ENCODE data around the gene PTPRD.
A peak's percentile ranks its signal among the peaks of the same experiment; 100 is the strongest.
"Not testable (repeated sequence)": the region's sequence is repeated elsewhere in the genome, so short reads cannot be mapped to it uniquely, and the experiment has no call there.

Gene PTPRD

GRCh38 chr9:9942764-9943424, 669.9 kb downstream of the PTPRD start:
- no peaks in the 10 kb centered on the region for H3K9me3 ChIP-seq (ENCODE audit: insufficient read depth, low read length)
- no peaks in the 10 kb centered on the region for H3K36me3 ChIP-seq (ENCODE audit: insufficient read depth, insufficient read length, low read length)
- peak; percentile 64 for DNase-seq (ENCODE audit: low read depth, low spot score)
- no peaks in the 10 kb centered on the region for H3K4me1 ChIP-seq (ENCODE audit: insufficient read depth, insufficient read length)
- H3K4me3 ChIP-seq (ENCODE audit: insufficient read length, low read depth): no peak overlapping the region
- H3K9ac ChIP-seq (ENCODE audit: insufficient read length, low read depth): no peak overlapping the region
- no peak for TF ChIP-seq SUZ12 (IDR thresholded peaks at IDR 0.05; ENCODE audit: extremely low read depth, insufficient read depth, insufficient read length)
- TF ChIP-seq YY1 (IDR thresholded peaks at IDR 0.05; ENCODE audit: insufficient read depth, insufficient read length): no peak
- no peak for TF ChIP-seq ZNF274 (IDR thresholded peaks at IDR 0.05; ENCODE audit: low read depth, low read length)
- H3K27me3 ChIP-seq (ENCODE audit: insufficient read depth, insufficient read length): no peaks in the 10 kb centered on the region

GRCh38 chr9:9938432-9938831, 674.4 kb downstream of the PTPRD start:
- Histone ChIP-seq H3K9ac (ENCODE audit: insufficient read length, low read depth) (no peak overlapping the region), H3K9me3 (ENCODE audit: insufficient read depth, low read length) (no peaks in the 10 kb centered on the region), H3K27me3 (ENCODE audit: insufficient read depth, insufficient read length) (no peaks in the 10 kb centered on the region), H3K36me3 (ENCODE audit: insufficient read depth, insufficient read length, low read length) (no peaks in the 10 kb centered on the region), H3K4me3 (ENCODE audit: insufficient read length, low read depth) (no peak overlapping the region), H3K4me1 (ENCODE audit: insufficient read depth, insufficient read length) (no peaks in the 10 kb centered on the region)
- no peak for TF ChIP-seq ZNF274 (IDR thresholded peaks at IDR 0.05; ENCODE audit: low read depth, low read length)
- TF ChIP-seq YY1 (IDR thresholded peaks at IDR 0.05; ENCODE audit: insufficient read depth, insufficient read length): no peak
- TF ChIP-seq SUZ12 (IDR thresholded peaks at IDR 0.05; ENCODE audit: extremely low read depth, insufficient read depth, insufficient read length): no peak
- DNase-seq (ENCODE audit: low read depth, low spot score): no peak

- not testable (repeated sequence) for DNase-seq (ENCODE audit: low read depth, low spot score); H3K4me1 ChIP-seq (ENCODE audit: insufficient read depth, insufficient read length); H3K27me3 ChIP-seq (ENCODE audit: insufficient read depth, insufficient read length)
Observed at GRCh38 chr9:9931464-9931863, 681.3 kb downstream of the PTPRD start.

GRCh38 chr9:9924376-9924775, 688.4 kb downstream of the PTPRD start:
- Histone ChIP-seq H3K4me1 (ENCODE audit: insufficient read depth, insufficient read length) (no peaks in the 10 kb centered on the region), H3K4me3 (ENCODE audit: insufficient read length, low read depth) (no peak overlapping the region), H3K36me3 (ENCODE audit: insufficient read depth, insufficient read length, low read length) (no peaks in the 10 kb centered on the region), H3K27me3 (ENCODE audit: insufficient read depth, insufficient read length) (no peaks in the 10 kb centered on the region), H3K9ac (ENCODE audit: insufficient read length, low read depth) (no peak overlapping the region), H3K9me3 (ENCODE audit: insufficient read depth, low read length) (no peaks in the 10 kb centered on the region)
- DNase-seq (ENCODE audit: low read depth, low spot score): no peak
- no peak for TF ChIP-seq SUZ12 (IDR thresholded peaks at IDR 0.05; ENCODE audit: extremely low read depth, insufficient read depth, insufficient read length)
- no peak for TF ChIP-seq ZNF274 (IDR thresholded peaks at IDR 0.05; ENCODE audit: low read depth, low read length)
- no peak for TF ChIP-seq YY1 (IDR thresholded peaks at IDR 0.05; ENCODE audit: insufficient read depth, insufficient read length)

More at GRCh38 chr9:9931464-9931863, 681.3 kb downstream of the PTPRD start:
- not testable (repeated sequence) for H3K36me3 ChIP-seq (ENCODE audit: insufficient read depth, insufficient read length, low read length); H3K4me3 ChIP-seq (ENCODE audit: insufficient read length, low read depth); H3K9ac ChIP-seq (ENCODE audit: insufficient read length, low read depth); H3K9me3 ChIP-seq (ENCODE audit: insufficient read depth, low read length)

- H3K9me3 ChIP-seq (ENCODE audit: insufficient read depth, low read length): no peaks in the 10 kb centered on the region
- H3K4me1 ChIP-seq (ENCODE audit: insufficient read depth, insufficient read length): no peaks in the 10 kb centered on the region
- no peak for TF ChIP-seq SUZ12 (IDR thresholded peaks at IDR 0.05; ENCODE audit: extremely low read depth, insufficient read depth, insufficient read length)
- TF ChIP-seq YY1 (IDR thresholded peaks at IDR 0.05; ENCODE audit: insufficient read depth, insufficient read length): no peak
- TF ChIP-seq ZNF274 (IDR thresholded peaks at IDR 0.05; ENCODE audit: low read depth, low read length): no peak
- H3K4me3 ChIP-seq (ENCODE audit: insufficient read length, low read depth): no peak overlapping the region
- no peaks in the 10 kb centered on the region for H3K36me3 ChIP-seq (ENCODE audit: insufficient read depth, insufficient read length, low read length)
- no peak overlapping the region for H3K9ac ChIP-seq (ENCODE audit: insufficient read length, low read depth)
- no peak for DNase-seq (ENCODE audit: low read depth, low spot score)
- H3K27me3 ChIP-seq (ENCODE audit: insufficient read depth, insufficient read length): no peaks in the 10 kb centered on the region
Observed at GRCh38 chr9:9921805-9922204, 691.0 kb downstream of the PTPRD start.

- DNase-seq (ENCODE audit: low read depth, low spot score): no peak
- Histone ChIP-seq H3K36me3 (ENCODE audit: insufficient read depth, insufficient read length, low read length) (no peaks in the 10 kb centered on the region), H3K9me3 (ENCODE audit: insufficient read depth, low read length) (no peaks in the 10 kb centered on the region; the same call in 1 of the 2 replicates), H3K4me3 (ENCODE audit: insufficient read length, low read depth) (no peak overlapping the region), H3K4me1 (ENCODE audit: insufficient read depth, insufficient read length) (no peaks in the 10 kb centered on the region), H3K27me3 (ENCODE audit: insufficient read depth, insufficient read length) (no peaks in the 10 kb centered on the region), H3K9ac (ENCODE audit: insufficient read length, low read depth) (no peak overlapping the region)
- TF ChIP-seq SUZ12 (IDR thresholded peaks at IDR 0.05; ENCODE audit: extremely low read depth, insufficient read depth, insufficient read length): no peak
- TF ChIP-seq YY1 (IDR thresholded peaks at IDR 0.05; ENCODE audit: insufficient read depth, insufficient read length): no peak
- no peak for TF ChIP-seq ZNF274 (IDR thresholded peaks at IDR 0.05; ENCODE audit: low read depth, low read length)
Observed at GRCh38 chr9:9920425-9921060, 692.3 kb downstream of the PTPRD start.

- no peak for DNase-seq (ENCODE audit: low read depth, low spot score)
- no peaks in the 10 kb centered on the region for H3K36me3 ChIP-seq (ENCODE audit: insufficient read depth, insufficient read length, low read length)
- no peak overlapping the region for H3K9ac ChIP-seq (ENCODE audit: insufficient read length, low read depth)
- H3K4me1 ChIP-seq (ENCODE audit: insufficient read depth, insufficient read length): no peaks in the 10 kb centered on the region
- H3K9me3 ChIP-seq (ENCODE audit: insufficient read depth, low read length): no peaks in the 10 kb centered on the region; the same call in 1 of the 2 replicates
- no peaks in the 10 kb centered on the region for H3K27me3 ChIP-seq (ENCODE audit: insufficient read depth, insufficient read length)
- no peak overlapping the region for H3K4me3 ChIP-seq (ENCODE audit: insufficient read length, low read depth)
- TF ChIP-seq SUZ12 (IDR thresholded peaks at IDR 0.05; ENCODE audit: extremely low read depth, insufficient read depth, insufficient read length): no peak
- TF ChIP-seq YY1 (IDR thresholded peaks at IDR 0.05; ENCODE audit: insufficient read depth, insufficient read length): no peak
- TF ChIP-seq ZNF274 (IDR thresholded peaks at IDR 0.05; ENCODE audit: low read depth, low read length): no peak
Observed at GRCh38 chr9:9919174-9919775, 693.5 kb downstream of the PTPRD start.
